NB4 (cell line): ENCODE measurements around the gene HTR2A.

ENCODE experiments used
- CTCF ChIP-seq: IDR thresholded peaks from one replicate; pipeline ENCODE4 v1.5.1; 2012; ENCODE audit warnings: low read depth, low read length
- MAX ChIP-seq: IDR thresholded peaks from 2 replicates; pipeline ENCODE4 v1.6.1; 2011; ENCODE audit warnings: low read depth, low read length
- MYC ChIP-seq: IDR thresholded peaks from 2 replicates; pipeline ENCODE4 v1.6.1; 2011; ENCODE audit warnings: low read depth, low read length
- POLR2A ChIP-seq: IDR thresholded peaks from 2 replicates; pipeline ENCODE4 v1.6.1; 2011; ENCODE audit warnings: mild to moderate bottlenecking; ENCODE audit not compliant: insufficient read length; ENCODE audit errors: extremely low read depth

GRCh38 chr13:46852168-46852567, 44.7 kb downstream of the HTR2A start:
- TF ChIP-seq CTCF (no peak), POLR2A (no peak), MAX (no peak), MYC (no peak)
